ENCODE measurements around the gene NACC2. TPM values are rescaled to one million over a fixed set of nuclear protein-coding genes. Genes with fewer than 3 reads are reported as not detected.

Gene NACC2
- total and polyA plus RNA-seq, 10 of the 15 experiments (the other 5 are each of a cell fraction or from before 2014, with no cell fraction given), result 0.66 to 14.7 (median 3.5) TPM

DNA sequence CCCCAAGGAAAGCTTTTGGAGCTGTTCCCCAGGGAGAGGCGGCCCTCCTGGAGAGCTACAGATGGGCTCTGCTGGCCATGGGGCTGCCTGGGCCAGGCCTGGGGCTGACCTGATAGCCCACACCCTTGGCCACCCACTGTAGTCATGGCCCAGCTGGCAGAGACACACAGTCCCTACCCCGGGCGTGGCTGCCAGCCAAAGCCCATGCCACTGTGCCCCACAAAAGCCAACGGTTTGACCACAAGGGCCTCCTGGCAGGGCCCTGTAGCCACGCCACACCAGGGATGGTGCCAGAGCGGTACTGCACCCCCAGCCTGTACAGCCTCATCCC is 15.2 kb downstream of the NACC2 start (continued):
- TF ChIP-seq ASH2L (IDR thresholded peaks at IDR 0.05; ENCODE audit: borderline replicate concordance, low read depth) (no peak), SMAD5 (IDR thresholded peaks at IDR 0.05; ENCODE audit: low read depth) (no peak), NFYB (IDR thresholded peaks at IDR 0.05; ENCODE audit: insufficient read depth, low read depth, low read length) (no peak), EGR1 (IDR thresholded peaks at IDR 0.05; ENCODE audit: borderline replicate concordance in 1 of 2, low read depth in 2 of 2, low read length in 2 of 2) (no peak)

DNA sequence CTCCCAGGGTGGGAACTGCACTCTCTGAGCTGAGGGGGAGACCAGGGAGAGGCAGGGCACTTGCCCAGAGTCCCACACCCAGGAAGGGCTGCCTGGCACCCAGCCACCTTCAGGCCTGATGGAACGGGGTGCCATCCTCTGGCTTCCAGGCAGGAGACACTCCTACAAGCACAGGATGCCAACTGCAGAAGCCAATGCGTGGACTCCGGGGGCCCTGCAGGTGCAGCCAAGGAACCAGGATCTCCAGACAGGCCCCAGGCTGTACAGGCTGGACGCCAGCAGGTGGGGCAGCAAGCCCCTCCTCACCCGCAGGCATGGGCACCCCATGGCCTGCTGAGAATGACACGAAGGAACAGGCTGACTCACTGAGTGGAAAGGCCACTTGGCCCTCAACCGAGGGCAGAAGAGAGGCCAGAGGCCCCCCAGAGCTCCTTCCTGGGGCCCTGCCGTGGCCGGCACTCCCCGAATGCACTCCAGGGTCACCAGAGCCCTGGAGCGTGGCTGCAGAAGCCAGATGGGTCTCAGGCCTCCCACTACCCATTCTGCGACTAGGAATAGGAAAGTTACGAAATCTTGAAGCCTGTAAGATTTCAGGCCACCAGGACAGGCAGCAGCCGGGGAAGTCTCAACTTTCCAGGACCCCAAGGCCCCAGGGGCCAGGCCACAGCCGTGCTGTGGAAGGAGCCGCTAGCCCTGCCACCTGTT is 15.7 kb downstream of the NACC2 start:
- no peaks in the 10 kb centered on the region for H4K20me1 ChIP-seq (ENCODE audit: control insufficient read depth, insufficient read depth)
- no peak overlapping the region for H2AFZ ChIP-seq (ENCODE audit: control insufficient read depth, low read depth, low read length)
- no peaks in the 10 kb centered on the region for H3K9me3 ChIP-seq (replicated peaks; ENCODE audit: control insufficient read depth, insufficient read depth, low read length)
- ChIA-PET CTCF (no interaction called here), POLR2A (no interaction called here), SMC1A (ENCODE audit: uncharacterized antibody, unreplicated experiment) (no interaction called here), RAD21 (ENCODE audit: unreplicated experiment) (no interaction called here)
- H3K4me1 ChIP-seq (ENCODE audit: control insufficient read depth, insufficient read depth, low read length), result no peaks in the 10 kb centered on the region
- no peaks in the 10 kb centered on the region for H3K27me3 ChIP-seq (replicated peaks in 1 of 2; ENCODE audit: control insufficient read depth in 2 of 2, insufficient read depth in 2 of 2, low read length in 1 of 2)
- H3K4me3 ChIP-seq, result no peak overlapping the region
- DNase-seq (ENCODE audit: low read depth, low spot score) (no peak), ATAC-seq (no peak), FAIRE-seq (no peak)
- H3K79me2 ChIP-seq (ENCODE audit: control insufficient read depth, insufficient read depth, low read length), result no peaks in the 10 kb centered on the region
- in situ Hi-C loops (cut with MboI) (no loop called here), intact Hi-C loops (cut with micrococcal nuclease; ENCODE audit: unreplicated experiment) (no loop called here)
- no peak overlapping the region for H3K27ac ChIP-seq (ENCODE audit: control insufficient read depth, insufficient read depth)
- peaks cover 0 to 2% of the 10 kb centered on the region in 2 experiments; a peak in 2 of 4 replicates for H3K36me3 ChIP-seq (ENCODE audit: control insufficient read depth in 2 of 2, insufficient read depth in 2 of 2, low read length in 1 of 2)
- BruUV-seq (replicated peaks), result no TSS peak
- H3K4me2 ChIP-seq (ENCODE audit: control insufficient read depth, insufficient read depth), result no peak overlapping the region
- WGBS (ENCODE audit: insufficient coverage, insufficient replicate concordance, low lambda C conversion rate, missing lambda C conversion rate), result 63% methylated on average over 15 of the region's 16 CpGs
- H3K9ac ChIP-seq (ENCODE audit: control insufficient read depth, insufficient read depth, low read length), result no peak overlapping the region
- TF ChIP-seq RAD51 (IDR thresholded peaks at IDR 0.05) (no peak), BCL11A (IDR thresholded peaks at IDR 0.05; ENCODE audit: low read depth, low read length) (no peak), CBX3 (IDR thresholded peaks at IDR 0.05; ENCODE audit: borderline replicate concordance, low read depth) (no peak), EZH2 (IDR thresholded peaks at IDR 0.05; ENCODE audit: borderline replicate concordance, control insufficient read depth, low read depth, low read length) (no peak), PML (IDR thresholded peaks at IDR 0.05; ENCODE audit: low read length) (no peak), MEF2B (IDR thresholded peaks at IDR 0.05; ENCODE audit: partially characterized antibody, poor library complexity, severe bottlenecking) (no peak), POLR2AphosphoS2 (IDR thresholded peaks at IDR 0.05; ENCODE audit: low read depth, low read length) (no peak), SP1 (IDR thresholded peaks at IDR 0.05; ENCODE audit: low read depth, low read length) (no peak), ZNF622 (IDR thresholded peaks at IDR 0.05) (no peak), NFXL1 (IDR thresholded peaks at IDR 0.05; ENCODE audit: borderline replicate concordance) (no peak), SRF (IDR thresholded peaks at IDR 0.05; ENCODE audit: low read depth in 2 of 2, low read length in 2 of 2) (no peak)
- TF ChIP-seq, protein P1, sequence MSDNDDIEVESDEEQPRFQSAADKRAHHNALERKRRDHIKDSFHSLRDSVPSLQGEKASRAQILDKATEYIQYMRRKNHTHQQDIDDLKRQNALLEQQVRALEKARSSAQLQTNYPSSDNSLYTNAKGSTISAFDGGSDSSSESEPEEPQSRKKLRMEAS (IDR thresholded peaks at IDR 0.05; ENCODE audit: low read depth, low read length), result no peak
- TF ChIP-seq, protein P2, sequence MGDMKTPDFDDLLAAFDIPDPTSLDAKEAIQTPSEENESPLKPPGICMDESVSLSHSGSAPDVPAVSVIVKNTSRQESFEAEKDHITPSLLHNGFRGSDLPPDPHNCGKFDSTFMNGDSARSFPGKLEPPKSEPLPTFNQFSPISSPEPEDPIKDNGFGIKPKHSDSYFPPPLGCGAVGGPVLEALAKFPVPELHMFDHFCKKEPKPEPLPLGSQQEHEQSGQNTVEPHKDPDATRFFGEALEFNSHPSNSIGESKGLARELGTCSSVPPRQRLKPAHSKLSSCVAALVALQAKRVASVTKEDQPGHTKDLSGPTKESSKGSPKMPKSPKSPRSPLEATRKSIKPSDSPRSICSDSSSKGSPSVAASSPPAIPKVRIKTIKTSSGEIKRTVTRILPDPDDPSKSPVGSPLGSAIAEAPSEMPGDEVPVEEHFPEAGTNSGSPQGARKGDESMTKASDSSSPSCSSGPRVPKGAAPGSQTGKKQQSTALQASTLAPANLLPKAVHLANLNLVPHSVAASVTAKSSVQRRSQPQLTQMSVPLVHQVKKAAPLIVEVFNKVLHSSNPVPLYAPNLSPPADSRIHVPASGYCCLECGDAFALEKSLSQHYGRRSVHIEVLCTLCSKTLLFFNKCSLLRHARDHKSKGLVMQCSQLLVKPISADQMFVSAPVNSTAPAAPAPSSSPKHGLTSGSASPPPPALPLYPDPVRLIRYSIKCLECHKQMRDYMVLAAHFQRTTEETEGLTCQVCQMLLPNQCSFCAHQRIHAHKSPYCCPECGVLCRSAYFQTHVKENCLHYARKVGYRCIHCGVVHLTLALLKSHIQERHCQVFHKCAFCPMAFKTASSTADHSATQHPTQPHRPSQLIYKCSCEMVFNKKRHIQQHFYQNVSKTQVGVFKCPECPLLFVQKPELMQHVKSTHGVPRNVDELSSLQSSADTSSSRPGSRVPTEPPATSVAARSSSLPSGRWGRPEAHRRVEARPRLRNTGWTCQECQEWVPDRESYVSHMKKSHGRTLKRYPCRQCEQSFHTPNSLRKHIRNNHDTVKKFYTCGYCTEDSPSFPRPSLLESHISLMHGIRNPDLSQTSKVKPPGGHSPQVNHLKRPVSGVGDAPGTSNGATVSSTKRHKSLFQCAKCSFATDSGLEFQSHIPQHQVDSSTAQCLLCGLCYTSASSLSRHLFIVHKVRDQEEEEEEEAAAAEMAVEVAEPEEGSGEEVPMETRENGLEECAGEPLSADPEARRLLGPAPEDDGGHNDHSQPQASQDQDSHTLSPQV (IDR thresholded peaks at IDR 0.05), result no peak

All from GM12878 (cell line).